AG09319 (cell line): ENCODE data around the gene ARAP1.

Source experiments
- DNase-seq: peaks from one replicate; pipeline ENCODE4 v3.0.0-alpha.2; 2010; ENCODE audit warnings: low read depth; ENCODE audit errors: extremely low read depth
- TF ChIP-seq, protein P1 (sequence below): IDR thresholded peaks from 2 replicates; pipeline ENCODE4 v1.5.1; 2011; ENCODE audit warnings: low read depth, mild to moderate bottlenecking, inconsistent platforms, low read length, moderate library complexity

The ARAP1 gene

GRCh38 chr11:72751116-72752087, 806 bp downstream of the ARAP1 start:
- TF ChIP-seq, protein P1, sequence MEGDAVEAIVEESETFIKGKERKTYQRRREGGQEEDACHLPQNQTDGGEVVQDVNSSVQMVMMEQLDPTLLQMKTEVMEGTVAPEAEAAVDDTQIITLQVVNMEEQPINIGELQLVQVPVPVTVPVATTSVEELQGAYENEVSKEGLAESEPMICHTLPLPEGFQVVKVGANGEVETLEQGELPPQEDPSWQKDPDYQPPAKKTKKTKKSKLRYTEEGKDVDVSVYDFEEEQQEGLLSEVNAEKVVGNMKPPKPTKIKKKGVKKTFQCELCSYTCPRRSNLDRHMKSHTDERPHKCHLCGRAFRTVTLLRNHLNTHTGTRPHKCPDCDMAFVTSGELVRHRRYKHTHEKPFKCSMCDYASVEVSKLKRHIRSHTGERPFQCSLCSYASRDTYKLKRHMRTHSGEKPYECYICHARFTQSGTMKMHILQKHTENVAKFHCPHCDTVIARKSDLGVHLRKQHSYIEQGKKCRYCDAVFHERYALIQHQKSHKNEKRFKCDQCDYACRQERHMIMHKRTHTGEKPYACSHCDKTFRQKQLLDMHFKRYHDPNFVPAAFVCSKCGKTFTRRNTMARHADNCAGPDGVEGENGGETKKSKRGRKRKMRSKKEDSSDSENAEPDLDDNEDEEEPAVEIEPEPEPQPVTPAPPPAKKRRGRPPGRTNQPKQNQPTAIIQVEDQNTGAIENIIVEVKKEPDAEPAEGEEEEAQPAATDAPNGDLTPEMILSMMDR: no peak
- no peak for DNase-seq

DNA sequence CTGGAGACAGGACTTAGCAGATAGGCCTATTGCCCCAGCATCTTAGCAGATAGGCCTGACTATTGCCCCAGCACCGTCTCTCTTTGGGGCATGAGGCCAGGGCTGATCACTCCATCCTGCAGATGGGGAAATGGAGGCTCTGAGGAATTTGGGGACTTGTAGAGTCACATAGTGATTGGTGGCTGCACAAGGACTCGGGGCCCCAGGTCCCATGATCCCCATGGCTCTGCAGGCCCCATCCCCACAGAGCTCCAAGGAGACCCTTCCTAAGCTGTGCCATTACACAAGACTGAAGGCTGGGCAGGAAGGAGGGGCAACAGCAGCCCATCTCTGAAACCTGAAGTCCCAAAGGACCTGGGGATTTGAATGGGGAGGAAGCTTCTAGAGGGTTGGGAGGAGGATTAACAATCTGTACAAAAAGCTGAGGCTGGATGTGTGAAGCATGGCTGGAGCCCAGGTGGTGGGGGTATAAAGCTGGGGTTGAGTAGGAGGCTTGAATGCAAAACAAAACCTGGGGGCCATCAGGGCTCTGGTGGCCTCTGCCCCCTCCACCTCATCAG, 1.6 kb downstream of the ARAP1 start:
- TF ChIP-seq, protein P1: no peak
- DNase-seq: no peak

DNA sequence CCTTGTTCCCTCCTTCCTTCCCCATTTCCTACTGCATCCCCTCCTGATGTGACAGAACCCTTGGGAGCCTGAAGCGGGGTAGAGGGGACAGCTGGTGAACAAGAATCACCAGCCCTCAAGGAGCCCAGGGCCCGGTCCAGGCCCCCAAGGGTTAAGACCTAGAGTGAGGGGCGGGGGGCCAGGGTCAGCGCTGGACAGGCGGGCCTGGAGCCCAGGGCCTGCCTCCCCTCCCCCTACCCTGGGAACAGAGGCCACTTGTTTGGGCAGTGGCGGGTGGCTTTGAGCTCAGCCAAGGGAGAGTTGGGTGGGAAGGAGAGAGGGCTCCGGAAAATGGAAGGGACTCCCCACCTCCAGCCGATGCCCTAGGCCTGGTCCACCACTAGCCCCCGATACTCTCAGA, 2.1 kb downstream of the ARAP1 start:
- no peak for DNase-seq
- TF ChIP-seq, protein P1: no peak

DNA sequence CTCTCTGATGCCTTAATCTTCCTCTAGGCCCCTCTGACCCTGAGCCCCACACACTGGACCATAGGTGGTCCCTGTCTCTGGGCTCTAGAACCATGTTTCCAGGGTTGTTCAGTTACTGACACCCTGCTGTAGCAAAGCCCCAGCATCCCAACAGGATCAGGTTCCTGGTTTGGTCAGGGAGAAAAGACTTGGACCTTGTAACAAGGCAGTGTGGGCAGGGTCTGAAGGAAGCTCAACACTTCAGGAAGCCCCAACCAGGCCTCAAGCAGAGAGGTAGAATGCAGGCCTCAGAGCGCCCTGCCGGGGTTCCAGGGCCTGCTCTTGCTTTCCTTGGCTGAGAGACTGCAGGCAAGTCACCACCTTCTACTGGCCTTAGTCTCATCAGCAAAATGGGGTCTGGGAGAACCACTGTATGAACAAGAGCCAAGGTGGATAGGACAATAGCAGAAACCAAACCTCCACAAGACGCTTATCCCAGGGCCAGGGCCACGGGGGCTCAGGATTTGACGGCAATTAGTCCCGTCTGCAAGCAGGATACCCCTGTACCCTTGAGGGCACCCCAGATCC, 4.8 kb downstream of the ARAP1 start:
- TF ChIP-seq, protein P1: no peak
- DNase-seq: no peak

DNA sequence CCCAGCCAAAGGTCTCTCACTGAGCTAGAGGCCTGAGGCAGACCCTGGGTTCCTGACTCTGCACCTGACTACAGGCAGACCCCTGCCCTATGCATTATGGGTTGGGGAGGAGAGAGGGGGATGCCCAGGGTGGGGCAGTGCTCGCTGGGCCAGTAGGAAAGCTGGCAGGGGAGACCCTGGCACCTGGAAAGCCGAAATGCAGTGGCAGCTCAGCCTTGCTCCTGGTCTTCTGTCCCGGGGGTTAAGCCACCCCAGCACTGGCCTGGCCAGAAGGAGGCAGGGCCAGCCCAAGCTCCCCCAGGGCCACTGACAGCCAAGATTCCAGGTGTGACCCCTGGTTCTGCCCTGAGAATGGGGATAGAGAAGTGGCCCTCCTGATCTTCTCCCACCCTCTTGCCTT, 5.4 kb downstream of the ARAP1 start:
- no peak for DNase-seq
- TF ChIP-seq, protein P1: no peak

DNA sequence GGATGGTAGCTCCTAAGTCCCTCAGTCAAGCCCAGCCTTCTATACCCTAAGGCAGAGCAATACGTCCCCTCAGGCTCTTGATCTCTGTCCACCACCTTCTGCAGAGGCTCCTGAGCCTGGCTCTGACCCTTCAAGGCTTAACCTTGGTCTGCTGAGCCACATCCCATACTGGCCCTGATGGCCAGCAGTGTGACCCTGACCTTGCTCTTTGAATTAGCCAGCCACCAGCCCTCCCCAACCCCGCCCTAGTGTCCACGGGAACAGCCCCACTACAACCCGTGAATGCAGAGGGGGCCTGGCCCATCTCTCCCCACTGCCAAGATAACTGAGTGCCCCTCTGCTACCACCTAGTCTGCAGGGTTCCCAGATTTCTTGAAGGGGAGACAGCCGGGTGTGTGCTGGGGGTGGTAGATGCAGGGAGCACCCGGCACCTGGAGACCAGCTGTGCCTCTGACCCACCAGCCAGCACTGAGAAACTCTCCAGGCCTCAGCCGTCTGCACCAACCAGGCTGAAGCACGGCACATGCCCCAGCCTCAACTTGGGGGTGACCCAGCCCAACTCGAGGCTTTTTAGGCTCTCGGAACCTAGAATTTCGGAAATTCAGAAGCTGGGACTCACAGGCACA, 6.2 kb downstream of the ARAP1 start:
- no peak for DNase-seq
- TF ChIP-seq, protein P1: no peak
